HG03442 (cell line): ENCODE results near the gene ITSN1.
"Not testable (repeated sequence)": the region's sequence is repeated elsewhere in the genome, so short reads cannot be mapped to it uniquely, and the experiment has no call there.

ENCODE experiments used
- ATAC-seq: cut with Tn5 transposase; IDR thresholded peaks from one replicate; pipeline ENCODE4 v1.9.1; 2021; ENCODE audit warnings: mild to moderate bottlenecking, moderate library complexity; ENCODE audit not compliant: unreplicated experiment

The ITSN1 gene

DNA sequence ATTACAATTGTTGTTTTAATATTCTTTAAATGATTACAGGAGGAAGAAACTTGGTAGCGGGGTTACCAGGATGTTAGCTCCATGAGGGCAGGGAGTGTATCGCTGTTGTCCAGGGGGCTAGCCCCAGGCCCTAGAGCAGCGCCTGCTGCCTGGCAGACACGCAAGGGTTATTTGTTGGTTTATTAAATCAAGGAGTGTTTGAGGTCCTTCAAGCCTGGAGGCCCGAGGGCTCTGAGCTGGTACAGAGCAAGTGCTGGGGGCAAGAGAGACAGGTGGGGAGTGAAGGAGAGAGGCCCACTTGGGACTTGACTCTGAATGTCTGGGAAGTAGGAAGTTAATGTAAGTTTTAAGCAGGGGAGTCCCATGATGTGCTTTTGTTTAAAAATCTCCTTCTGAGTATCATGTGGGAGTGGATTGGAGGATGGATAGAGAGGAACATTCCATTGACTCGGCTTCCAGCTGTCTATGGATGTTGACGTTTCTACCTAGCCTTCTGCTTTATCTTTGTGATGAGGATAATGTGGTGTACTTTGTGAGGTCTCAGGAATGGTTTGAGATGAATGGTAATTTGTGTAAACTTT, 8.7 kb downstream of the ITSN1 start:
- ATAC-seq: no peak

DNA sequence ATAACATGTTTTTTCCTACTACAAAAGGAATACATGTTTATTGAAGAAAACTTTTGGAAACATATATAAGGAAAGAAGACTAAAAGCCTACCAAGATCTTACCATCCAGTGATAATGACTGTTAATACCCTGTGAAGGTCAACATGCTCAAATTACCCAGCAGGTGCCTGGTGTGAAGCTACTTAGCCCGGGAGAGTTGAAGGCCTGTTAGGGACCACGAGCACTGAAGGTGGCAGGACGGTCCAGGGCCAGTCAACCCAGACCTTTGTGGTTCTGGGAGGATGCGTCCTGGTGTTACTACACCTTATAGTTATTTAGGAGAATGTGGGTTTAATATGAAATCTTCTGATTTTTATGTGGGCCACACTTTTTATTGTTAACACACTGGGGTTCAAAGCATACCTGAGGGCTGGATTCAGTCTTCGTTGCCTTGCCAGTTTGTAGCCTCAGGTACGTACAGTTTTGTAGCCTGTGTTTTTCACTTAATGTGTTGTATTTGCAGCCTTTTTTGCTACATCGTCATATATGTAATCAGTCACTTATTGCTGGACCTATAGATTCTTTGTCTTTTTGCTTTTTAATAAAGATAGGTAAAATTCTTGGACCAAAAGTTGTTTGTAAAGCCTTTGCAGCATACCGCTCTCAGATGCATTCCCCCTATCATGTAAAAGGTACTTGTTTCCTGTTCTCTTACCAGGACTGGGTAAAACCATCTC, 9.8 kb downstream of the ITSN1 start:
- no peak for ATAC-seq

DNA sequence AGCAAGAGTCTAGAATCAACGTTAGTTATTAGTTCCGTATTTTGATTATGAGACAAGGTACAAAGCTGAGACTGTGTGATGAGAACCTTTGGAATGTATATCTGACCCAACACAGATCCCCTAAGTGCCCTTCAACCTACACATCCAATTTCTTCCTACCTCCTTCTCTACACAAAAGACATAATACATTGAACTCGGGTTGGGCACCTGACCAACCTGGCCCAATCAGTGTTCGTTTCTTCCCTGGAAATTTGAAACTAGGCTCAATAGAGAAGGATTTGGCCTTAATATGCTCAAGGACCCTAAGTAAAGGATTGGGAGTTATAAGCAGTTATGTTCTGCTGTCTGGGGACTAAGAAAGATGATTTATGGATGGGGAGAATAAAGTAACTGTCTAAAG, 12.1 kb downstream of the ITSN1 start:
- ATAC-seq: no peak

DNA sequence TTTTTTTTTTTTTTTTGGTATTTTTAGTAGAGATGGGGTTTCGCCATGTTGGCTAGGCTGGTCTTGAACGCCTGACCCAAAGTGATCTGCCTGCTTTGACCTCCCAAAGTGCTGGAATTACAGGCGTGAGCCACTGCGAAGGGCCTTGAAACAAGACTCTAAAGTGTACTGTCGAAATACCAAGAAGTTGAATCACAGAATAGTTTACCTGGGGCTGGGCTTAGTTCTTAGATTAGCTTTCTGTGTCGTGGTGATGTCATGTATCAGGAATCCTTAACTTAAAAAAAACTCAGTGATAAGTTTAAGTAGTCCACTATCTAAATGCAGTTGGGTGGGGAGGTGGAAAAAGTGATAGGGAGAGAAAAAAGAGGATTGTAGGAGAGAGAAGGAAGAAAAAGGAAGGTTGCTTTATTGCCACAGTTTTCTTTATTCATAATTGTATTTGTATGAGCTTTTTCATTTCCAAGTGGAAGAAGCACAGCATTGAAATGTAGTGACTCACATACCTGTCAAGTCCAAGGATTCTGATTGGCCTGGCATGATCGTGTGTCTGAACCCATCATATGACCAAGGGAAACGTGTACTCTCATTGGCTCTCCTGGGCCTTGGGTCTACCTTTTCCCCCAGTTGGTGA, 13.4 kb downstream of the ITSN1 start:
- no peak for ATAC-seq

DNA sequence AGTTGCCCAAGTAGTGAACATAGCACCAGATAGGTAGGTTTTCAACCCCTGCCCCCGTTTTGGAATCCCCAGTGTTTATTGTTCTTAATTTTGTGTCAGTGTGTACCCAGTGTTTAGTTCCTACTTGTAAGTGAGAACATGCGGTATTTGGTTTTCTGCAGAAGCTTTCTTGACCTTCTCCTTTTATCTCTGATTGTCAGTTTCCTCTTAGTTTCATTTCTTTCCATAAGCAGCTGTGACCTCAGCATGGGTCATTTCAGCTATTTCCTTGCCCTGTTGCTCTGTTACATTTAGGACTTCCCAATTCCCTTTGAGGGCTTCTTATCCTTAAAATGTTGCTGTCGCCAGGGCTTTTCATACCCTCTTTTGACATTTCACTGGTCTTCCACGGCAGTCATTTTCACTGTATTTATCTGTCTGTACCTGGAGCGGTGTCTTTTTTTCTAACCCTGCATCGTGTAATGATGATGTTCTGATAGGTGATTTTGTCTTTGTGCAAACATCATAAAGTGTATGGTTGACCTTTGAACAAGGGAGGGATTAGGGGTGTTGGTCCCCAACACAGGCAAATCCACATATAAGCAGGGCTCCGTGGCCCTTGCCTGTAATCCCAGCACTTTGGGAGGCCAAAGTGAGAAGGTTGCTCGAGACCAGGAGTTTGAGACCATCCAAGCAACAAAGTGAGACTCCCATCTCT, 15.0 kb downstream of the ITSN1 start:
- no peak for ATAC-seq

DNA sequence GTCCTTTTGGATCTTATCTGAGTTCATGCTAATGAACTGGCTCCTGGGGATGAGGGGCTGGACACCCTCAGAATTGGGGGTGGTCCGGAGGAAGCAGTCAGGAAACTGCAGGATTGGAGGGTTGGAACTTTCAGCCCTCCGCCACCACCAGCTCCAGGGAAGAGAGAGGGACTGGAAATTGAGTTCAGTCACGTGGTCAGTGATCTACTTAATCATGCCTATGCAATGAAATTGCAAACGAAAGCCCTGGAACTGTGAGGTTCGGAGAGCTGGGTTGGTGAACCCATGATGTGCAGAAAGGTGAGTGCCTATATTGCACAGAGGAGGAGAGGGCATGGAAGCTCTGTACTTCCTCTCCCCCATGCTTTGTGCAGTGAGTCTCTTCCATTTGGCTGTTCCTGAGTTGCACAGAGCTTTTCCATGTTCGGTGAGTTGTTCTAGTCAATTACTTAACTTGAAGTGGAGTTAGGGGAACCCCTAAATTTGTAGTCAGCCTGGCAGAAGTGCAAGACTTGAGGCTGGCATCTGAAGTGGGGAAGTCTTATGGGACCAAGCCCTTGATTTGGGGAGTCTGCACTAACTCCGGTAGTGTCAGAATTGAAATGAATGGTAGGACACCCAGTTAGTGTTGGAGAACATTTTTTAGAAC, 16.7 kb downstream of the ITSN1 start:
- no peak for ATAC-seq

DNA sequence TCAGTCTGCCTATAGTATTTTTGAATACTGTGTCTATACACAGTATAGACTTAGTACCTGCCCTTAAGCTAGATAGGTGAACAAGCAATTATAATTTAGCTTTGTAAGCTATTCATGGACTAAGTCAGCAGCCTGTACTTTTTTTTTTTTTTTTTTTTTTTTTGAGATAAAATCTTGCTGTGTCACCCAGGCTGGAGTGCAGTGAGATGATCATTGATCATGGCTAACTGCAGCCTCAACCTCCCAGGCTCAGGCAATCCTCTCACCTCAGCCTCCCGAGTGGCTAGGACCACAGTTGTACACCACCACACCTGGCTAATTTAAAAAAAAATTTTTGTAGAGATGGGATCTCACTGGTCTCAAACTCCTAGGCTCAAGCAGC, 17.3 kb downstream of the ITSN1 start:
- no peak for ATAC-seq

DNA sequence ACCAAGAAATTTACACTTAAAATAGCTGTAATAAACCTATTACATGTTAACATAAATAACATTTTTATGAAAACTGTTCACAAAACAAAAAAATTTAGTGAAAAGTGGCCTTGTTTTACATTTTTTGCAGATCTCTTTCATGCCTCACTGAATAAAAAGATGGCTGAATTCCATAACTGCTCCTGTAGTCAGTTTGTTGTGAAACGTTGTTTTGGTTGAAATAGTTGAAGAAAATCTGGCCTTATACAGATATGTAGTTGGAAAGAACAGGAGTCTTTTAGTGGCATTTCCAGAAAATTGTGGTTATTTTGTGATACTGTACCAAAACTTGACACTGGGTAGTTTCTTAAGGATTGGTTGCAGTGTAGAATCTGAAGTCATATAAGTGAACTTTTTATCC, 18.1 kb downstream of the ITSN1 start:
- ATAC-seq: no peak

DNA sequence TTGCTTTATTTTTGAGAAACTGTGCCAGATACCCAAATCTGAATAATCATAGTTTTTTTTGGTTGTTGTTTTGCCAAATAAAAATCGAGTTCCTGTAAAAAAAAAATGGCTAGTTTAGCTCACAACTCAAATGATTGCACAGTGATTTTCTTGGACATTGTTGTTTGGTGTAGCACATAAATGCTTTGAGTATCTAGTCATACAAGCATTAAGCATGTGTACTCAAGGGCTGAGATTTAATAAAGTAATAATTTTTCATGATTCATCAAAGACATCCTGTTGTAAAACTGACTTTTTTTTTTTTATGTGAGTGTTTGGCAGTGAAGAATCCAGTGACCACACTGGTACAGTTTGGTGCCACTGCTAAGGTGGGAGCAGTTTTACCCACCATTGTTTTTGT, 18.8 kb downstream of the ITSN1 start:
- no peak for ATAC-seq

DNA sequence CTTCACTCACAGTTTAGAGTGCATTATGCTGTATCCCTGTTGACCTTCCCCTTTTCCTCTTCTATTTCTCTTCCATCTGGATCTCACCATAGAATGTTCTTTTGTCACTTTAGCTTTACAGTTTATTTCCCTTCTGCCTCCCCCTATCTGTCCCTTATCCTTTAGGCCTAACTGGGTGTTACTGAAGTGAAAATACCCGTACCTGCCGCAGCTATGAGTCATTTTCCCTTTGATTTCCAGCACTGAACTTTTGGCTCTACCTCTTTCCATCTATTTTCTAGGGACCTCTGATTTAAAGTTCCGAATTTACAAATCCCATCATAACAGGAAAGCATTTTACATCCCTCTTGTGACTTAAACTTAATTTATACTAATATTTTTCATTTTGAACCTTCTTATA, 19.7 kb downstream of the ITSN1 start:
- ATAC-seq: no peak

DNA sequence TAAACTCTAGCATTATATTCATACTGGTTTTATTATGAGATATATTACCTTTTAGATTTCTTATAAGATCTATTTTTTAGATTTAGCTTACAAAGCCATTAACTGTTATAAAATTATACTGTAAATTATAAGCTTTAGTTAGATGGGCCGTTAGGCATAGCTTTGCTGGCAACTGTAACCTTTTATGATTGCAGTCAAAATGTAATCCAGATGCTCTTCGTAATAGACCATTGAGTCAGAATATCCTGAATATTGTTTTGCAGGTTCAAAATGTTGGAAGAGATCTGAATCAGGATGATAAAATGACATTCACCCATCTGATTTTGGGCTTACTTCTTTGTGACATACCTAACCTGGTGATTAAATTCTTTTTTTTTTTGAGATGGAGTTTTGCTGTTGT, 20.9 kb downstream of the ITSN1 start:
- ATAC-seq: no peak

DNA sequence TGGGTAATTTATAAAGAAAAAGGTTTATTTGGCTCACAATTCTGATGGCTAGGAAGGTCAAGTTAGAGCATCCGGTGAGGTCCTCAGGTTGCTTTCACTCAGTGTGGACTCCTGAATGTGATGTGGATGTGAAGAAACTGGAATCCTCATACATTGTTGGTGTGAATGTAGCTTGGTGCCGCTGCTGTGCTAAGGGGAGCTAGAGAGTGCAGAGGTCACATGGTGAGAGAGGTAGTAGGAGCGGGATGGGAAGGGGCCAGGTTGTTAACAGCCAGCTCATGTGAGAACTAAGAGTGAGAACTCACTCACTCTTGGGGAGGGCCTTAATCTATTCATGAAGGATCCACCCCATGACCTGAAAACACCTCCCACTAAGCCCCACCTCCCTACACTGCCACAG, 21.8 kb downstream of the ITSN1 start:
- ATAC-seq: no peak

DNA sequence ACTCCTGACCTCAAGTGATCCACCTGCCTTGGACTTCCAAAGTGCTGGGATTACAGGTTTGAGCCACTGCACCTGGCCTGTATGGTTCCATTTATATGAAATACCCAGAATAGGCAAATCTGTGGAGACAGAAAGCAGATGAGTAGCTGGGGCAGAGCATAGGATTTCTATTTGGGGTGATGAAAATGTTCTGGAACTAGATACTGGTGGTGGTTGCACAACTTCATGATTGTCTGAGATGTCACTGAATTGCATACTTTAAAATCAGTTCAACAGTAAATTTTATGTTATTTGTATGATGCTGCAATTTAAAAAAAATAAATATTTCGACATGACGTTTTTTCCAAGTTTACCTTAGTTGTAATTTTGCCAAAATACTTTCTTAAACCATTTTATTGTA, 23.9 kb downstream of the ITSN1 start:
- no peak for ATAC-seq

DNA sequence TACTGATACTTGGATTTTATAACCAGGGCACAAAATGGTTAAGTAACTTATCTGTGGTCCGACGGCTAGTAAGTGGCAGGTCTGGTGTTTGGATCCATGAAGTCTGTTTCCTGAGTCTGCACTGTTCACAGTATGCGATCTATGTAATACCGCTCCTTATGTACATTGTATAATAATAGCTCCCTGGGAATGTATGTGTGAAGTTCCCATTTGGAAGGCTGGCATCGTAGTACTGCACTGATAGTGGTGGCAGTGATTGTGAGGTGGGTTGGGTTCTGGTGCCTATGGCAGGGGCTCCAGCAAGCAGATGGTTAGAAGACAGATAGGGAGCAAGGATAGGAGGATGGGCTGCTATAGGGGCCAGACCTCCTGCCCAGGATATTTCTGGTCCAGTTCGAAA, 25.3 kb downstream of the ITSN1 start:
- ATAC-seq: no peak

DNA sequence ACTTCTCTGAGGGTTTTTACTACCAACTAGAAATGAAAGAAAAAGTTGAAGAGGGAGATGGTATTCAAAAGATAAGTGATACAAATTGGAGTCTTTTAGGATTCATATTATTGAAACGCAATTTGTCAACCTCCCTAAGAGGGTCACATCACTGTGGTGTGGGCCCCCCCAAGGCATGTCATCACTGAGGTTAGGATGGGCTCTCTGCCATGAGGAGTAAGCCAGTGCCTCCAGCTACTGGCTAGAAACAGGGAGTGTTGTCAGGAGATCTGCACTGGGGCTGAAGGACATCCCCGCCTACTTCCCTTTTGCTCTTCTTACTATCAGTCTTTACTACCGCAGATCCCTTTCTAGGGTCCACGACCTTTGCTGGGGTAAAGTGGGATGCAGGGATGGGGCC, 25.9 kb downstream of the ITSN1 start:
- ATAC-seq: no peak

DNA sequence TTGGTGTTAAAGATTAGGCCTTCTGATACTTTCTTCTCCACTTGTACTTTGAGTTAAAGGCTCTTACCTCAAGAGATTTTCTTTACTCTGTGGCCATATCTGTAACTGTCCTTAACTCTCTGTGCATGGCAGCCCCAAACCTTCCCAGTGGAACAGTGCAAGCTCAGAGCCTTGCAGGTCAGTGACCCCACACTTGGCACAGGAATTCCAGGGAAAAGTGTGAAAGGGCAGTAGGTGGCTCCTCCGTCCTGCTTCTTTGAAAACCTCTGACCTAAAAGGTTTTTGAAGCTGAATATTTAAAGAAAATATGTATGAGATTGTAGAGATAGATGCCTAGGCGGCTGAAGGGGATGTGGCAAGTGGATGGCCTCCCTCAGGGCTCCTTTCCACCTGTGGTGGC, 26.3 kb downstream of the ITSN1 start:
- ATAC-seq: no peak

DNA sequence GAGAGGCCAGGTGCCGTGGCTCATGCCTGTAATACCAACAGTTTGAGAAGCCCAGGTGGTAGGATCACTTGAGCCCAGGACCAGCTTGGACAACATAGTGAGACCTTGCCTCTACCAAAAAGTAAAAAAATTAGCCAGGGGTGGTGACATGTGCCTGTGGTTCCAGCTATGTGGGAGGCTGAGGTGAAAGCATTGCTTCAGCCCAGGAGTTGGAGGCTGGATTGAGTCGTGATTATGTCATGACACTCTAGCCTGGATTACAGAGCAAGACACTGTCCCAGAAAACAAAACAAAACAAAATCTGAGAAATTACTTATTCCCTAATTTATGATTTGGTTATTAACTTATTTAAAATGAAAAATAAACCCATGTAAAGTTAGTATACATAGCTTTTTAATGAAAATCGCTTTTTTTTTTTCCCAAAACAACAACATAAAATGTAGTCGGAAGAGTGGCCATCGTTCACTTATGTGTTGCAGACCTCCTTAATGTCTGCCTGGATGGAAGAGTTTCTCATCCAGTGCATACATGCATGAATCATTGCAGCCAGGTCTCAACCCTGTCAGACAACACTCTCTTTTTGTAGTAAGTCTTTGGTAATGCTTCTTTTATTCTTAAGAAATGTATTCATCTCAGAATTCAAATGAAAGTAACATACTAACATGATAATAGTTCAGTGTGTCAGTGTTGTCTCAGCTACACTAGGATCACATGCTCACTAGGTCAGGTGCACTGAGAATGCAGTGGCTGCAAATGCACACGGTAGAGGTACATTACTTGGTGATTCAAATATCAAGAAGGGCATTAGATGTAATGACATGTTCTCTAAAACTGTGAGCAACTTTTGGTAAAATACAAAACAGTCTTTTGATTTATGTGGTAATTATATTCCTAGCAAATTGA, 28.0 kb downstream of the ITSN1 start:
- ATAC-seq: no peak

DNA sequence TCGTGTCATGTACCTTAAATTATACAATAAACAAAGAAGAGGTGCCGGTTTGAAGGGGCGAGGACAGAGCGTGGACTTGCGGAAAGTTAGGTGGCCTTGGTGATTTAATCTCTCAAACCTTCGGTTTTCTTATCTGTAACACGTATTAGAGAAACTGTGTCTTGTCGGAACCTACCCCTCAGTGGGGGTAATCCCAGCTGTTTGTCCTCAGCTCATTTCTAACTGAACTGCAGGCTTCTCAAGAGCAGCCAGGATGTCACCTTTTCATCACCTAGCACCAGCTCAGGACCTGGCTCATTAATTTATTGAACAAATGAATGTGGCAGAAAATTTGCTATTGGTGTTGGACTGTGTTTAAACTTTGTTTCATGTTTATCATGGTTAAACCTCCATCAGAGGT, 31.2 kb downstream of the ITSN1 start:
- no peak for ATAC-seq

DNA sequence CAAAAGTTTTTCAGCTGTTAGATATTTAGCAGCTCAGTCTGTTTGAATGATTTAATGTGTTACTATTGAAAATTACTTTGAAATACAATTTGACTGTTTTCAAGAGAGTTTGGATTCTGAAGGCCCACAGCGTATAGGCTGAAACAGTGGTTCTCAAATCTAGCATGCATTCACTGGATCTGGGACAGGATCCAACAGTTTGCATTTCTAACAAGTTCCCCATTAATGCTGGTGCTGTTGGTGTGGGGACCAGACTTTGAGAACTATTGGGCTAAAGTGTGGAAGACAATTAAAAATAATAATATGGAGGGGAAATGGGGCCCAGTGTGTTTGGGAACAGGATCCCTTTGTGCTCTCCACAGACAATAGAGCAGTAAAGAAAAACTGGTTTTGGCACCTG, 31.9 kb downstream of the ITSN1 start:
- no peak for ATAC-seq

DNA sequence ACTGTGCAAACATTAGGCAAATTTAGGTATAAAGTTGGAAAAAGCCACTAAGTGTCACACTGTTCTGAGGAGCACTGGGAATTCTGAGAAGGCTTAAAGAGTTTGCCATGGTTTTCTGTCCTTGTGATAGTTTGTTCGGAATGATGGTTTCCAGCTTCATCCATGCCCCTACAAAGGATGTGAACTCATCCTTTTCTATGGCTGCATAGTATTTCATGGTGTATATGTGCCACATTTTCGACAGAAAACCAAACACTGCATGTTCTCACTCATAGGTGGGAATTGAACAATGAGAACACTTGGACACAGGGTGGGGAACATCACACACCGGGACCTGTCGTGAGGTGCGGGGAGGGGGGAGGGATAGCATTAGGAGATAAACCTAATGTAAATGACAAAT, 34.4 kb downstream of the ITSN1 start:
- not testable (repeated sequence) for ATAC-seq

DNA sequence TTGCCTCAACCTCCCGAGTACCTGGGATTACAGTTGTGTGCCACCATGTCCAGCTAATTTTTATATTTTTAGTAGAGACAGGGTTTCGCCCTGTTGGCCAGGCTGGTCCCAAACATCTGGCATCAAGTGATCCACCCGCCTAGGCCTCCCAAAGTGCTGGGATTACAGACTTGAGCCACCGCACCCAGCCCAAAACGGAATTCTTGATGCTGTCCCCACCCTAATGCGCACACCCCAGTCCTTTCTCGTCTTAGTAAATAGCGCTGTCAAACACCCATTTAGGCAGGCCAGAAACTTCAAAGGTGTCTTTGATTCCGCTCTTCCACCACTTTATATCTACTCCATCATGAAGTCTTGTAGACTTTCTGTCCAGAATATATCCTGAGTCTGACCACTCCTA, 35.1 kb downstream of the ITSN1 start:
- no peak for ATAC-seq
